ENCODE data around the gene ANKRD34A.

ANKRD34A gene

DNA sequence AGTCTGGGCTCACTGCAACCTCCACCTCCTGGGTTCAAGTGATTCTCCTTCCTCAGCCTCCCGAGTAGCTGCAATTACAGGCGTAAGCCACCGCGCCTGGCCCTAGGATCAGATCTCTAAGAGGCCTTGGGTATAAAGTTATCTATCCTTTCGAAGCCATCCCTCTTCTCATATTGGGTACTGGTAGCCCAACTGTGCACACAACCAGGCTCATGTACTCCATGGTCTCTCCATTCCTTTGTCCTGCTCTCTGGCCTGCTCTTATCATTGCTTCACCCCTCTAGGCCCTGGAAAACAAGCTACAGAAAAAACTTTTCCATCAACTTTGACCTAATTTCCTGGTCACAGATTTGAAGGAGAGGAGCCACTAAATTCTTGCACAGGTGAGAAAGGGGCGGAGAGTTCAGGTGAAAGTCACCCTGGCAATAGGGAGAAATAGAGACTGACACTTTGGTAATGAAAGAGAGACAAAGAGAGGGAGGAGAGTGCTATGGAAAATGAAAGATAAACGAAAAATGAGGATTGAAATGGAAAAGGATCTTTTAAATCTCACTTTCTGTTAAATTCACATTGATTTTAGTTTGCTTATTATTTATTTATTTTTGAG, 26.0 kb upstream of the ANKRD34A start:
- DNase-seq (ENCODE audit: low spot score), result no peak

DNA sequence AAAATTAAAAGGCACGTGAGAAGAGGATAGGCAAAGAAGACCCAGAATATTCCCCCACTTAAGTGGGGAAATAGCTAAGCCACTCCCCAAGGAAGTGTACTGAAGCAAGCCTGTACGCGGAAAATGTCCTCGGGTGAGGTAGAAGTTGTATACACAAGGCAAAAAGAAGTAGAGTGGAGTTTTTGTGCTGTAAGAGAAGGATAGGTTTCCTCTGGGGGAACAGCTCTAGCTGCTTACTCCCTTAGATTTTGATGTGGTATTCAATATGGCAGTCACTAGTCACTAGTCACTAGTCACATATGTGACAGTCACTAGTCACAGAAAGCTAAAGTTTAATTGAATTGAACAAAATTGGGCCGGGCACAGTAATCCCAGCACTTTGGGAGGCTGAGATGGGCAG, 24.4 kb upstream of the ANKRD34A start:
- no peak for DNase-seq (ENCODE audit: low spot score)

- no peak for DNase-seq (ENCODE audit: low spot score)
These were observed 23.6 kb upstream of the ANKRD34A start for GRCh38 chr1:145987926-145988325.

- DNase-seq (ENCODE audit: low spot score), result no peak
These were observed 22.2 kb upstream of the ANKRD34A start for GRCh38 chr1:145986551-145986950.

GRCh38 chr1:145985502-145986439, 21.4 kb upstream of the ANKRD34A start:
- DNase-seq (ENCODE audit: low spot score), result no peak

GRCh38 chr1:145985129-145985501, 20.7 kb upstream of the ANKRD34A start:
- no peak for DNase-seq (ENCODE audit: low spot score)

- DNase-seq (ENCODE audit: low spot score), result no peak
These were observed 19.8 kb upstream of the ANKRD34A start for GRCh38 chr1:145983960-145984830.

DNA sequence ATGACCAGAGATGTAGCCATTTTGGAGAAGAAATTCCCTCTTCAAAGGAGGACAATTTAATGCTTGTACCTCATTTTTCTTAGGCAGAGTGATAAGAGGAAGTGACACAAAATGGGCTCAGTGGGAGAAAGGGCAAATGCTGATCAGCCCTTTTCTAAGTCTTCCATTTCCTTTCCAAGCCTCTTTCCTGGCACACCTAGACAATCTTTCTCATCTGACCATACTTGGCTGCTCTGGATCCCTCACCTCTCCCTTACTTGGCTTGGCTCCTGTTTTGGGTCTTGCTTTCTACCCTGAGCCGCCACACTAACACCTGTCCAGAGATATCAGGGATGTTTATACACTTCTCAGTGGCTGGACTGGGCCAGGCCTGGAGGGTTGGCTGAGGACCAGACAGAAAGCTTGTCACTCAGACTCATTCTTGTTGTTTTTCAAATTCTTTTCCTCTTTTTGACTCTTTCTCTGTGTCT, 18.9 kb upstream of the ANKRD34A start:
- DNase-seq (ENCODE audit: low spot score), result no peak

DNA sequence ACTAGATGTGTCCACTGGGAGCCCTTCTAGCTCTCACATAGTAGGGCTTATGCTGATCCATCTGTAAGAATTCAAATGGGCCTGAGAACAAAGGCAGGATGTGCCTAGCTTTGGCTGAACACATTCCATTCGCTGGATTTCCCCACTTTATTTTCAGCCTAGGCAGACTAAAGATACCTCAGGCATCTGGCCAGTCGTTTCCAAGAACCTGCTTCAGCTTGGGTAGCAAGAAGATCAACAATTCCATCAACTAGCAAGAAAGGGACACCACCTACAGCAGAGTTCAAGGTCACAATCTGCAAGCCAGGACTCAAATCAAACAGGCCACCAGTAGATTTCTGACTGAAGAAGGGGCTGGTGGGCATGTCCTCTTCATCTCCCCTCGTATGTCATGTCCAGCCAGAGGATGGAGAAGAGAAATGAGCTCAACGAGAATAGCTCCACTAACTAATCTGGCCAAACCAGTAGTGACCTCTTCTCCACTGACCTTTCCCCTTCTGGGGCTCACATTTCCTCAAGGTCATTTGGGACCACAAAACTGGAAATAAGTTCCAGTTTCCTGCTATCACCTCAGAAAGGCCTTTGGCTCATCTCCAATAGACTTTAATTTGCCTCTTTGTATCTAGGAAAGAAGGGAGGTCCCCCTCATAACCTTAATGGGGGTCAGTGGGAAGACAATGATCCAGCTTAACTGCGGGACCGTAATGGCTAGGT, 17.8 kb upstream of the ANKRD34A start:
- DNase-seq (ENCODE audit: low spot score), result no peak

GRCh38 chr1:145980457-145980994, 16.2 kb upstream of the ANKRD34A start:
- DNase-seq (ENCODE audit: low spot score), result no peak

DNA sequence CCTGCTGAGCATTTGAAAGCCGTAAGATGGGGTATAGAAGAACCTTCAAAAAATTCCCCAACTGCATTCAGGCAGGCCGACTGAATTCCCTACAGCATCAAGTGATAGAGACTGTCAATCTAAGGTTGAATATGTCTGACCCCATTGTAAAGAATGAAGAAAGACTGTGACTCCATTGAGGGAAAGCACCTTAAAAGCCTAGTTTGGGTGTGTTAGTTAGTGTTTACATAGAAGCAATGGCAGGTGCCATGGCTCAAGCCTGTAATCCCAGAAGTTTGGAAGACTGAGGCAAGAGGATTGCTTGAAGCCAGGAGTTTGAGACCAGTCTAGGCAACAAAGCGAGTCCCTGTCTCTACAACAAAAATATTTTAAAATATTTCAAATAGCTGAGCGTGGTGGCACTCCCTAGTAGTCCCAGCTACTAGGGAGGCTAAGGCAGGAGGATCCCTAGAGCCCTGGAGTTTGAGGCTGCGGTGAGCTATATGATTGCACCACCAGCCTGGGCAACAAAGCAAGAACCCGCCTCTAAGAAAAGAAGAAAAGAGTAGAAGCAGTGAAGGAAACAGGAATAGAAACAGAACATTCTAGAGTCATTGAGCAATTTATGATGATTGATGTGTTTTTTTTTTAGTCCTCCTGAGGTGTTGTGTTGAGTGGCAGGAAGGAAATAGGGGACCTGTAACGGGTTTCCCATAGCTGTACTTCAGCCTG, 15.5 kb upstream of the ANKRD34A start:
- DNase-seq (ENCODE audit: low spot score), result no peak

- no peak for DNase-seq (ENCODE audit: low spot score)
These were observed 14.7 kb upstream of the ANKRD34A start for GRCh38 chr1:145978854-145979745.

DNA sequence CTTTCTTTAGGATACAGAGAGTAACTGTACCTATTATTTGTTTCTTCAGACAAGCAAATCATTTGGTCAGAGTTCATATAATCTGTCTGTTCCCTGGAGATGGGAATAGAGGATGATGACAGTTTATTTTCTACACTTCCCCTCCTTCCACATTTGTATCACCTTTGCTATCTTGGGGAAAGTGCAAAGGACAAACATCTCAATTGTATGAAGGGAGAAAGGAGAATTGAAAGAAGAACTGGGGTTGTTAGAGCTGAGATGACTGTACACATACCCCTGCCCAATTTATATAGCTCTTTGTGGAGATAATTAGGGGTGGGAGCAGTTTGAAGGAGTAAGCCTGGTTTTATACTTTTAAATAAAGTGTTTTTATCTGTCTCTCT, 14.1 kb upstream of the ANKRD34A start:
- DNase-seq (ENCODE audit: low spot score), result no peak

DNA sequence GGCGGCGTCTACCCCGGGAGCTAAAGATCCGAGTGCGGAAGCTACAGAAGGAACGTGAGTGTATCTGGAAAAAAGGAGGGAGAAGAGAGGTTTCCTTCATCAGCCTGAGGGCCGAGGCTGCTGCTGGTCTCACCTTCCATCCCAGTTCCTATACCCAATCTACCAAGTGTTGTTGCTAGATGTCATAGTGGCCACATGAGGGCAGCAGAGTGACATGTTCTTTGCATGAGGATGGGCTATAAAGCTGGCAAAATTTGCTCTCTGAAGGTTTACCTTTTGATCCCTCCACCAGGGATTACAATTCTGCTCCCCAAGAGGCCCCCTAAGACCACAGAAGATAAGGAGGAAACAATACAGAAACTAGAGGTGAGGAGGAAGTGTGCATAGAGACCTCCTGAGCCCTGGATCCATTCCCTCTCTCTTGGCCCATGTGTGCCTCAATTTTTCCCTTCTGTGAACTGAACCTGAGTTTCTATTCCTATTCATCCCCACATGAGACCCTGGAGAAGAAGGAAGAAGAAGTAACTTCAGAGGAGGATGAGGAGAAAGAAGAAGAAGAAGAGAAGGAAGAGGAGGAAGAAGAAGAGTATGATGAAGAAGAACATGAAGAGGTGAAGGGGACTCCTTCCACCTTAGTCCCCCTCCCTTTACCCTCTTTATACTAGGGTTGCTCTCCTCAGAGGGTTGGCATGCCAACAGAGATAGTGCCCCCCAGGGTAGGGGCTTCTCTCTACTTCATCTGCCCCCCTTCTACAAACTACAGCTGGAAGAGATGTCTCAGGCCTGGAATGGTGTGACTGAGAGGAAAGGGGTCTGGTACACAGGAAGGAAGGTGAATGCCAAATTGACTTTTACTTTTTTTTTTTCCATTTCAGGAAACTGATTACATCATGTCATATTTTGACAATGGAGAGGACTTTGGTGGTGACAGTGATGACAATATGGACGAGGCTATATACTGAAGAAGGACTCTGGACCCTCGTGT, 13.4 kb upstream of the ANKRD34A start:
- peak; percentile 82 for DNase-seq (ENCODE audit: low spot score)

GRCh38 chr1:145977016-145977415, 12.6 kb upstream of the ANKRD34A start:
- no peak for DNase-seq (ENCODE audit: low spot score)

GRCh38 chr1:145975216-145975615, 10.8 kb upstream of the ANKRD34A start:
- no peak for DNase-seq (ENCODE audit: low spot score)

DNA sequence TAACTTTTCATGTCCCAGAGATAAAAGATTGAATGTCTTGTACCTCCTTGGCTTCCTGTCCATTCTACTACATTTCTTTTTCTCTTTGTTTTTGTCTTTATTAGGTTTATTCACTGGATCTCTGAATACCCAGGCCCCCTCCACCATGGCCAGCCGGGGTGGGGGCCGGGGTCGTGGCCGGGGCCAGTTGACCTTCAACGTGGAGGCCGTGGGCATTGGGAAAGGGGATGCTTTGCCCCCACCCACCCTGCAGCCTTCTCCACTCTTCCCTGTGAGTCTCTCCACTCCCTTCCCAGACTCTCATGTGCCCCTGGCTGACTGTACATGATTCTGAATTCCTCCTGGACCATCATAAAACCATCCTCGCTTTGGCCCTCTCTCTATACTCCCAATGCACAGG, 10.3 kb upstream of the ANKRD34A start:
- no peak for DNase-seq (ENCODE audit: low spot score)

DNA sequence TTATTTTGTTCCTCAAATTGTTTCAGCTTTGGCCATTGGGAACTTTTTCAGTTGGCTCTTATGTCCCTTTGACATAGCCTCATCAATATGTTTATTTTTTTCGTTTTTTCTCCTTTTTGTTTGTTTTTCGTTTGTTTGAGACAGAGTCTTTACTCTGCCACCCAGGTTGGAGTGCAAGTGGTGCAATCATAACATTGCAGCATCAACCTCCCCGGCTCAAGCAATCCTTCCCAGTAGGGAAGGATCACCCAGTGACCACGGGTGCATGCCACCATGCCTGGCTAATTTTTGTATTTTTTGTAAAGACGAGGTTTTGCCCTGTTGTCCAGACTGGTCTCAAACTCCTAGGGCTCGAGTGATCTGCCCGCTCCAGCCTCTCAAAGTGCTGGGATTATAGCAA, 8.2 kb upstream of the ANKRD34A start:
- DNase-seq (ENCODE audit: low spot score), result no peak

DNA sequence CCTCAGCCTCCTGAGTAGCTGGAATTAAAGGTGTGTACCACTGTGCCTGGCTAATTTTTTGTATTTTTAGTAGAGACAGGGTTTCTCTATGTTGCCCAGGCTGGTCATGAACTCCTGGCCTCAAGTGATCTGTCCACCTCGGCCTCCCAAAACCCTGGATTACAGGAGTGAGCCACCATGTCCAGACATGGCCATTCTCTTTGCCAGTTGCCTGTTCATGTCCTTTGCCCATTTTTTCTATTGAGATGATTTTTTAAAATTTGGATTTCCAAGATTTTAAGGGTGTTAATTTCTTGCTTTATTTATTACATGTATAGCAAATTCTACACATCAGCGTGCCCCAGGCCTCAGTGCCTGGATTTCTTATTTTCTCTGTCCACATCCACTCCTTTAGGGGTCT, 2.9 kb upstream of the ANKRD34A start:
- no peak for DNase-seq (ENCODE audit: low spot score)
